Smooth muscle cell of the brain vasculature (primary cell): Measurements from ENCODE around the gene MRPS26.
"Not testable (repeated sequence)": the region's sequence is repeated elsewhere in the genome, so short reads cannot be mapped to it uniquely, and the experiment has no call there.

Source experiments
- DNase-seq: peaks from one replicate; pipeline ENCODE4 v3.0.0-alpha.2; 2012; ENCODE audit warnings: low read depth, low spot score

Gene MRPS26

DNA sequence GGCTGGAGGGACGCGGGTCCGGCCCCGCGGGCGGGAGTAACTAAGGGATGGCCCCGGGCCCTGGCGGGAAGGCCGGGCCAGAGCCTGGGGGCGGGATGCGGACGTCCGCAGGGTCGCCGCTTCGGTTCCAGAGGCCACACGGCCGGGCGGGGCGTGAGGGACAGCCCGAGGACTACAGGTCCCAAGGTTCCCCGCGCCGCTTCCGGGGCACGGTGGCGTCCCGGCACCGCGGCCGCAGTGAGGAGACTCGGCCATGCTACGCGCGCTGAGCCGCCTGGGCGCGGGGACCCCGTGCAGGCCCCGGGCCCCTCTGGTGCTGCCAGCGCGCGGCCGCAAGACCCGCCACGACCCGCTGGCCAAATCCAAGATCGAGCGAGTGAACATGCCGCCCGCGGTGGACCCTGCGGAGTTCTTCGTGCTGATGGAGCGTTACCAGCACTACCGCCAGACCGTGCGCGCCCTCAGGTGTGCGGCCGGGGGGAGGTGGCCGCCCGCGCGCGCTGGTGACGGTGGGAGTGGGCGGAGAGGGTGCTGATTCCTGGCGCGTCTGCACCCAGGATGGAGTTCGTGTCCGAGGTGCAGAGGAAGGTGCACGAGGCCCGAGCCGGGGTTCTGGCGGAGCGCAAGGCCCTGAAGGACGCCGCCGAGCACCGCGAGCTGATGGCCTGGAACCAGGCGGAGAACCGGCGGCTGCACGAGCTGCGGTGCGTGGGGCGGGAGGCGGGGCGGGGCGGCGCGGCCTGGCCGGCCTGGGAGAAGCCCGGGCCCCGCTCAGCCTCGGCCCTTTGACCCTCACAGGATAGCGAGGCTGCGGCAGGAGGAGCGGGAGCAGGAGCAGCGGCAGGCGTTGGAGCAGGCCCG lies at the start of gene MRPS26:
MRPS26 (plus strand) TSS at position 237 of the 861 bp plus-strand sequence; CDS start at position 254, 17 bp downstream.
- peak; percentile 51 for DNase-seq

DNA sequence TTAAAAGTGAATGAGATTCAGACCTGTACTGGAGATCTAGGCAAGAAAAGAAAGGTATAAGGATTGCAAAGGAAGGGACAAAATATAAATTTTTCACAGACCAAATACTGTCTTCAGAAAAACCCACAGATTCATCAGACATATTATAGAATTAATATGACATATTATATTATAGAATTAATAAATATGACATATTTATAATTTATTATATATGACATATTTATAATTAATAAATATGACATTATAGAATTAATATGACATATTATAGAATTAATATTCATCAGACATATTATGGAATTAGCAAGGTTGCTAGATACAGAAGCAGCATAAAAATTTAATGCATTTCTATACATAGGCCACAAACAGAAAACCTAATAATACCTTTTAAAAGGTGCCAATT lies 47.1 kb upstream of the MRPS26 start:
- DNase-seq, result no peak

DNA sequence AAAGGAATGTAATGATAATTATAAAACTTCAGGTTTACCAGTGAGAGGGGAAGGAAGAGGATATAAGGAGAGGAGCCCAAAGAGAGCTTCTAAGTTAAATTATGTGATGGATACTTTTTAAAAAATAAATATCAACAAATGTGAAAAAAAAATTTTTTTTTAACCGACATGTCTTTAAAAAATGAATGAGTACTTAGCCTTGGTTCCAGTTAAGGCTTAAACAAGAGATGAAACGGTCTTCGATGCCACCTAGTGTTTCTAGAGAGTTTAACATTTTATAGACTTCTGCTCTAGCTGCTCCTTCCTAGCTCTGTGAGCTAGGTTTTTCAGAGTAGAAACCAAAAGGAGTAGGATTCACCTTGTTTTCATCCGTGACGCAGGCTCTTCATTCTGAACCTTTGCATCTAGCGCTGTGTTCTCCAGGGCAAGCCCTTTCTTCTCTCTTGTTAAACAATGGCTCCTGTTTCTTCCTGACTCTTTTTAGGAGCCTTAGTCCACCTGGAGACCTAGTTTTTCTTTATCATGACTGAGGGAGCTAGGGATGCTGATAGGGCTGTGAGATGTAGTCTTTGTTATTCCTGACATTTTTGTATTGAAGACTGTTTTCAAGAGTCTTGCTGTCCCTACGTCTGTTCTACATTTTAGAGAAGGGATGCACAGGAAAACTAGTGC lies 44.9 kb upstream of the MRPS26 start:
- DNase-seq, result peak; percentile 15

DNA sequence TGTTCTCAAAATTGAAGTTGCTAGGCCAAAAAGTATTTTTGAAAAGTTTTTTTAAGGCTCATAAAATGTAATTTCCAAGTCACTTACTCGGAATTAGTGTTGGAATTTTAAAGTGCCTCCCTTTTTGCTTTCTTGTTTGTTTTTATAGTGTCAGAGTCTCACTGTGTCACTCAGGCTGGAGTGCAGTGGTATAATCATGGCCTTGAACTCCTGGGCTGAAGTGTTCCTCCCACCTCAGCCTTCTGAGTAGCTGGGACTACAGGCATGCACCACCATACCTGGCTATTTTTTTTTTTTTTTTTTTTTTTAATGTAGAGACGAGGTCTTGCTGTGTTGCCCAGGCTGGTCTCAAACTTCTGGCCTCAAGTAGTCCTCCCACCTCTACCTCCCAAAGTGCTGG lies 42.4 kb upstream of the MRPS26 start:
- DNase-seq, result no peak

DNA sequence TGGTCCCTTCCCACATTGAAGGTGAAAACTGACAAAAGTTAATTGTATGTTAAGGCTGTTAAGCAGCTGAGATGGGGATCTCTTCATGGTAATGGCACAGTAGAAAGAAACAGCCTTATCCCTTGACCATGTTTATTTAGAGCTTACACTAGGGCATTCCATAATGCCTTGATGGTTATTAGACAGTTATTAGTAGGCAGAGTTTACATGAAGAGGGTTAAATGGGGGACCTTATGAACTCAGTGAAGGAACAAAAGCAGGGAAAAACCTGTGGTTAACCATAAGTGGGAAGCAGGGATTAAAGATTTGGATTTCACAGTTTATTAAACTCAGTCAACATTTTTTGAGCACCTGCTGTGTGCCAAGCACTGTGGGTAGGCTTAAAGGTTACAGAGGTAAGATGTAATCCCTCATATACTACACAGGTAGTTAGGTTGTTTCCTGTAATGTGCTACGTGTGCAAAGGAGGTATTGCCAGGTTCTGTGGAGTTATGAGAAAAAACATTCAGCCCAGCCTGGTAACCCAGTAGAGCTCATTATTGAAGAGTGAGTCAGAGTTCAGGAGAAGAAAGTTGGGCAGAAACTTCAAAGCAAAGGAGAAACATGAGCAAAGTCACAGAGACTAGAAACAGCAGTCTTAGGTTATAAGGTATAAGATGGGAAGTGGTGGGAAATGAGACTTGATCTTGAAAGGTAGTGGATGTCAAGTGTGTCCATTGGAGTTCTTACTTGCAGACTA lies 34.7 kb upstream of the MRPS26 start:
- DNase-seq, result no peak

DNA sequence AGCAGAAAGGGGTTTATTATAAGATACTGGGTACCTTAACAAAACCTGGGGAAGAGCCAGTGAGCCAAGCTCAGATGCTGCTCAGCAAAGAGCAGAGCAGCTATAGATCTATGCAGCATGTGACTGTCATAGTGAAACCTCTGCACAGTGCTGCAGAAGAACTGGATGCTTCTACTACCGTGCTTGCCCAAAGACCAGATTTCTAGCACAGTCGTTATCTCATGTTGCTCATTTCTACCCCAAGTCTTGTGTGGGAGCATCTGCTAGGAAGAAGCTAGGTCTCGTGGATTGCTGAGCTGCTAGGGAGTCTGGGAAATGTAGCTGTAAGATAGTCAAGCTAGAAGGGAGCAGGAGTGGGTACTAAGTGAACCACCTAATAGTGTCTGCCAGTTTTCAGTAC lies 34.1 kb upstream of the MRPS26 start:
- DNase-seq, result no peak

DNA sequence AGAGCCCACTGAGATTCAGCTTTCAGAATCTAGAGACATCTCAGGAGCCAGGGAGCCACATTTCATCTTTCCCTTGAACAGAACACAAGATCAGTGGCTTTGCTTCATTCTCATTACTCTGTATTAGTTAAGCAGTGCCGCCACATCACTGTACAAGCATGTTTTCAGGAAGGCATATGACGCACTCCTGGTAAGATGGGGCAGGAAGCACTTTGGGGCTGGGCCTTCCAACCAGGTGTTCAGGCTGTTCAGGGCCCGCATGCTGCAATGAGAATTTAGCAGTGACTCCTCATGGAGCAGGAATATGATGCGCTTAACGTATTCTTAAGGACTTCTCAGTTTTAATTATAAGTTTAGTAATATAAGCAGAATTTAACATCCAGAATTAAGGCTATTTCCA lies 32.1 kb upstream of the MRPS26 start:
- no peak for DNase-seq

DNA sequence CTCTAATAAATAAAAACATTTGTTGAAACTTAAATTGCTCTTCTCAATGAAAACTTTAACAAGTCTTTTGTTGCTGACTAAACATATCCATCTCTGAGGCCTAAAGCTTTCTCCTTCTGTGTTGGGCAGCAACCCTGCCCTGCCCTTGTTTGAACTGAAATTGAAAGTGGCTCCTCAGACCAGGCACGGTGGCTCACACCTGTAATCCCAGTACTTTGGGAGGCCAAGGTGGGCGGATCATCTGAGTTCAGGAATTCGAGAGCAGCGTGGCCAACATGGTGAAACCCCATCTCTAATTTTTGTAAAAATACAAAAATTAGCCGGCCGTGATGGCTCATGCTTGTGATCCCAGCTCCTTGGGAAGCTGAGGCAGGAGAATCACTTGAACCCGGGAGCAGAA lies 31.7 kb upstream of the MRPS26 start:
- no peak for DNase-seq

DNA sequence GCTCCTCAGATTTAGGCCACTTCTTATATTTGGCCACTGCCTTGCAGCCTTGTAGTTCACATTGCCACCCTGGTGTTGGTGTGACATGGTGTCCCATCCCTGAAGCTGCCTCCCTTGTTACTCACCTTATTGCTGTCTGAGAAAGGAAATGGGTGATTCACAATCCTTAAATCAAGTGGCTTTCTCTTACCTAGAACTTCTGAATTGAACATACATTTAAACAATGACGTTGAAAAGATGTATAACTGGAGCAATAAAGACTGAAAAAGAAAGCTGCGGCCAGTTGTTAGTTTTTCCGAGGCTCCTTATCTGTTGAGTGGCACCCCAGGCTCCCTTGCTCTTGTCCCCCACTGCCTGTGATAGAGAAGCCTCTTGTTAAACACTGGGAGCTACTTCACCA lies 31.2 kb upstream of the MRPS26 start:
- no peak for DNase-seq

DNA sequence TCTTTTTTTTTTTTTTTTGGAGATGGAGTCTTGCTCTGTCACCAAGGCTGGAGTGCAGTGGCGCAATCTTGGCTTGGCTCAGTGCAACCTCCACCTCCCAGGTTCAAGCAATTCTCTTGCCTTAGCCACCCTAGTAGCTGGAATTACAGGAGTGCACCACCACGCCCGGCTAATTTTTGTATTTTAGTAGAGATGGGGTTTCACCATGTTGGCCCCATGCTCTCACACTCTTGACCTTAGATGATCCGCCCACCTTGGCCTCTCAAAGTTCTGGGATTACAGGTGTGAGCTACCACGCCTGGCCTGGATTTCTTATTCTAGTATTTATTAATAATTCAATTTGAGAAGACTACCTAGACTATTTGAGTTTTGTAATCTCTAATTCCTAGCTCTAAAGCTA lies 30.6 kb upstream of the MRPS26 start:
- DNase-seq, result not testable (repeated sequence)

DNA sequence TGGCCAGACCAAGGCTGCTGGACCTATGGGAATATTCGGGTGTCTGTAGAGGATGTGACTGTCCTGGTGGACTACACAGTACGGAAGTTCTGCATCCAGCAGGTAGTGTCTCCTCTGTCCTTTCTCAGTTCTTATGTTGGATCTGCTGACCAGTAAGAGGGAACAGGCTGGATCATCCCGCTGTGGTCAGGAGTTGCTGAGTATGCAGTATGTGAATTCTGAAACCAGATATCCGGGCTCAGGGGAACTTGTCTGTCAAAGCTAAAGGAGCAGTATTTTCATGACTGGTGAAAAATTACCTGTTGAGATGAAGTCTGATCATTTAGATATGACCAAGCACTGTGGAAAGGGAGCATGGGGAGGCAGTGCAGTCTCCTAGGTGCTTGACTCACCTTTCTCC lies 24.5 kb upstream of the MRPS26 start:
- DNase-seq, result no peak

DNA sequence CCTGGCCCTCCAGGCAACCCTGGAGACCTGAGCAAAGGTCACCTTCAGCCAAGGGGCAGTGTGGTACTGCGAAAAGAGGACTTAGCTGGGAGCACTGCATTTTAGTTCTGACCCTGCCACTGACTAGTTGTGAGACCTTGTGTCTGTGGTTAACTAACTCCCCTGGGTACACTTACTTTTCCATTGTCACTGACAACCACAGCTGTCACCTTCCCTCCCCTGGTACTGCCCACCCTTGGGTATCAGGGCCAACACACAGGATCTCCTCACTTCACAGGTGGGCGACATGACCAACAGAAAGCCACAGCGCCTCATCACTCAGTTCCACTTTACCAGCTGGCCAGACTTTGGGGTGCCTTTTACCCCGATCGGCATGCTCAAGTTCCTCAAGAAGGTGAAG lies 24.1 kb upstream of the MRPS26 start:
- DNase-seq, result no peak

DNA sequence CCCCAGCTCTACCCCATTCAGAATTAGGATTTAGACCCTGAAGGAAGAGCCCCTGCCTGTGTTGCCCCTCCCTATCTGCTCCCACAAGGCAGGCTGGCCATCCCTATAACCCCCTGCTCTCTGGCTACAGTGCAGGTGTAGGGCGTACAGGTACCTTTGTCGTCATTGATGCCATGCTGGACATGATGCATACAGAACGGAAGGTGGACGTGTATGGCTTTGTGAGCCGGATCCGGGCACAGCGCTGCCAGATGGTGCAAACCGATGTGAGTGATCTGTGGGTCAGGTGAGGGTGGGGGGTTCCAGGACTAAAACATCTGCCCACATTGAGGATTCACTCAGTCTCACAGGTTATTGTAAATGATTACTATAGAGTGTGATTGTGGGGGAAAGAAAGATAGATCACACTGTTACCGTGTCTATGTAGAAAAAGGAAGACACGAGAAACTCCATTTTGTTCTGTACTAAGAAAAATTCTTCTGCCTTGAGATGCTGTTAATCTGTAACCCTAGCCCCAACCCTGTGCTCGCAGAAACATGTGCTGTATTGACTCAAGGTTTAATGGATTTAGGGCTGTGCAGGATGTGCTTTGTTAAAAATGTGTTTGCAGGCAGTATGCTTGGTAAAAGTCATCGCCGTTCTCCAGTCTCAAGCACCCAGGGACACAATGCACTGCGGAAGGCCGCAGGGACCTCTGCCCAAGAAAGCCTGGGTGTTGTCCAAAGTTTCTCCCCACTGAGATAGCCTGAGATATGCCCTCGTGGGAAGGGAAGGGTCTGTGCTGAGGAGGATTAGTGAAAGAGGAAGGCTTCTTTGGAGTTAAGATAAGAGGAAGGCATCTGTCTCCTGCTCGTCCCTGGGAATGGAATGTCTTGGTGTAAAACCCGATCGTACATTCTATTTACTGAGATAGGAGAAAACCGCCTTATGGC lies 23.0 kb upstream of the MRPS26 start:
- DNase-seq, result not testable (repeated sequence)

DNA sequence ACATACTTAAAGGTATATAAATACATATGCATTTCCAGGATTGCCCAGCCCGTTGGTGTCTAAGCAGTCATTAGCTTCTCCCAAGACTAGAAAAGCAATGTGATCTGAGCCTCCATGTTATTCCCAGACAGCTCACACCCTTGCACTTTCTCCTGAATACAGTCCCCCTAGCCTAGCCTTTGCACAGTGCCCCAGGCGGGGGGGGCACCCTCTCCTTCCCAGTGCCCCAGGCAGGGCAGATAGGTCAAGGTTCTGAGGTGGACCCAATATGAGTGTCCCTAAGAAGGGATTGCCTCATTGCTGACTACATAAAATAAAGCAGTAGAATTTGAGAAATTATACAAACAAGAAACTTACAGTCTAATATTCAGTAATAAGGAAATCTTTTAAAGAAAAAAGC lies 17.9 kb upstream of the MRPS26 start:
- DNase-seq, result no peak

DNA sequence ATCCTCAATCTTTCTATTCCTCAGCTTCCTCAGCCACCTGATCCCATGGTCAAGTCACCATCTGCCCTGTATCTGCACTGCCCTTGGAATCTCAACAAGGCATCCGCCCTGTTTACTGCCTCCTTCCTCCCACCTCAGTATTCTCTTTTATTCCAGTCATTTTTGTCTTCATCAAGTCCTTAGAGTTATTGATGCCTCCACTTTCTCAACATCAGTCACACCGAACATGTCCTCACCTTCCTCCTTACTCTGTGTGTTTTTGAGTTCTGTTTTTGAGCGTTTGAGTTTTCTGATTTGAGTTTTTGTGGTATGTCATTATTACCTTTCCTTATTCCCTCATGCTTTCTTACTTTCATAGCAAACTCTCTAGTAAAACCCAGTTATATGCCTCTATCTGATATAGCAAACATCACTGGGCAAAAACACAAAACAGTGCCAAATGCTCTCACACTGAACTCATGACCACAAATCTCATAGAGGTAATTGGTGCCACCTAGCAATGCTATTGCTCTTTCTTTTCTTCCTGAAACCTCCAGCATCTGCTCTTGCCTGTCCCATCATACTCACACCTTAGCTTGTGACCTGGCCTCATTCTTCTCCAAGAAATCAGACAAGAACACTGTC lies 14.2 kb upstream of the MRPS26 start:
- DNase-seq, result no peak

DNA sequence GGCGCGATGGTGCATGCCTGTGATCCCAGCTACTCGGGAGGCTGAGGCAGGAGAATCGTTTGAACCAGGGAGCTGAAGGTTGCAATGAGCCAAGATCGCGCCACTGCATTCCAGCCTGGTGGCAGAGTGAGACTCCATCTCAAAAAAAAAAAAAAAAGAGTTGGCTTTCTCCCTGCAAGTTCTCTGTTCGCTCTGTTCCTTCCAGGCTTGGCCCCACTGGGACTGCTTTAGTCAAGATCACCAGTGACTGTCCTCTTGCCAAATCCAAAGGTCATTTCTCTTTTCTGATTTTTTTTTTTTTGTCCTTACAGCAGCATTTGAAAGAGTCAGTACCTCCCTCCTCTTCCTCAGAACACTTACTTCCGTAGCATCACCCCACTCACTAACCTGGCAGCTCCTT lies 13.2 kb upstream of the MRPS26 start:
- no peak for DNase-seq

DNA sequence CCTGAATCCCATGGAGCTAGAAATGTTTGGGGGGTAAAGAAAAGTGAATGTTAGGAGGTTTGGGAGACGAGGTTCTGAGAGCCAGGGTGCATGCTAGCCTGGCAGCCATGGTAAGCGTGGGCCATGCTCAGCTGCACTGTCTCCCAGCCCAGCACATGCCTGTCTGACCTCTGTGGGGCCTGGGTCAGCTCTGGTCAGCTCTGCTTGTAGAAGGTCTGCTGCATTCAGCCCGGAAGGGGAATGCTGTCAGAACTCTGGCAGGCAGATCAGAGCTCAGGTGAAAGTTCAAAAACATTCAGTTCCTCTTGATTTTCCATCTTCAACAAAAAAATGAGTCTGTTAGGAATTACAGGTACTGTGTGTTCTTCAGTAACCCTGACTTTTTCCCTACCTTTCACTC lies 8.2 kb upstream of the MRPS26 start:
- DNase-seq, result no peak

DNA sequence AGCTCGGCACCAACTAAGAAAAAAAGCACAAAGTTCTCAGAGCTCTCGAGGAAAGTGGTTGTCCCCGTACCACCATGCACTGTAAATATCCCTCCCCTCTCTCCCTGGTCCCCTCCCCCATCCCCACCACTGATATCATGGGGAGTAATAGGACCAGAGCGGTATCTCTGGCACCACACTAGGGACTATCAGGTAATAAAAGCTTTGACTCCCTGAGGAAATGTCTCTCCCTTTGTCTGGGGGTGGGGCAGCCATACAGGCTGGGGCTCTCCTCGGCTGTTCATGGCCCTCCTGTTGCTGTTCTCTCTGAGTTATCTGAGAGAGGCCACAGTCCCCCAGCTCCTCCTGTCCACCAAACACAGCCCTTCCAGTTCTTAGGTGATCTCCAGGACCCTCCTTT lies 7.4 kb upstream of the MRPS26 start:
- no peak for DNase-seq

DNA sequence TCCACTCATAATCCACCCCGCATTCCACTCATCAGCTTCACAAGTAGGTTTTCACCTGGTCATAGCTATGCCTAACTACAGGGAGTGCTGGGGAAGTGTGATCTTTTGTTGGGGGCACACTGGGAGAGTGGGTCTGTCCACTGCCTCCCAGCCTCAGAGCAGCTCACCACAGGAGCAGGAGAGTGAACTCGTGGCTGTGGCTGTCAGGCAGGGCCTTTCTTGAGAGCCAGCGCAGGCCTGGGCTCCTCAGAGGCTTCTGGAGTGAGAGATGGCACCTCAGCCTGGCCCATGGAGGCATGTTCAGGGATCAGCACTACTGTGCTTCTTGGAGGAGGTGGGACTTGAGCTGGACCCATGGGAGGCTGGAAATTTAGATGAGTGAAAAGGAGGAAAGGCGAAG lies 6.4 kb upstream of the MRPS26 start:
- no peak for DNase-seq

DNA sequence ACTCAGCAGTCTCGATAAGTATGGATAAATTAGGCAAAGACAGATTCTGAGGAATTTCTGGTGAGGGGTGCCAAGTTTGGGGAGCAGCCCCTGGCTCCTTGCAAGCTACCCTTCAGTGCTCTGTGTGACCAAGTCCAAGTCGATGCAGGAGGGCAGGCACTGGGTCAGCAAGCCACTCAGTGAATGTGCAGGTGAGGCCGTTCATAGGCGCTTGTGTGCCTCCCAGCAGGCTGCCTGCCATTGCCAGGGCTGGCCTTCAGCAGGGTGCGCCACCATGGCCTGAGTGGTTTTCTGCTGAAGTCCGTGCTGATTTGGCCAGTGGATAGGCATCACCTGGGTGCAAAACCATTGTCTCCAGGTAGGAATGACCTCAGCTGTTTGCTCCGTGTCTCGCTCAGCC lies 5.8 kb upstream of the MRPS26 start:
- no peak for DNase-seq

DNA sequence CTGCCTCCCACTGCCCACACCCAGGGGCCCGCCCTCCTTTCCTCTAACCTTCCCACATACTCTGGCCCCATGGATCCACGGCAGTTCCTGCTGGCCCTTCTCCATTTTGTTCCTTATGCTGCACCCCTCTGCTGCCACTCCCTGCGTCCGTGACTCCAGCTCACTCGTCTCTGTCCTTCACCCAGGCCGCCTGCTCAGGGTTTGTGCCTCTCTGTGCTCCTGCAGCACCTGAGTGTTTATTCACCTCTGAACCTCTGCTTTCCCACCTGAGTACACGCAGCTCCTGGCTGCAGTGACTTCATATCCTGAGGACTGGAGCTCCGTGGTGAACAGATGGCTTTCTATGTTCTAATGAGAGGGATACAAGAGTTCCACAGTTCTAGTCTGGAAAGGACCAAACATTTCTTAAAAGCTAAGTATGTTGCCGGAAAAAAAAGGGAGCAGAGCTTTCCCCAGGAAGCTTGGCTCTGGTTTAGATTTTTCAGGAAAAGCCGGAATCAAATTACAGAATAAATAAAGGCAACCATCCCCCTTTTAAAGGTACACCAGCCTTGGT lies 3.9 kb upstream of the MRPS26 start:
- DNase-seq, result no peak
